ENCODE data around the gene PALLD.

- TF ChIP-seq POLR2A (IDR thresholded peaks at IDR 0.05), result no peak
- TF ChIP-seq, protein P1, sequence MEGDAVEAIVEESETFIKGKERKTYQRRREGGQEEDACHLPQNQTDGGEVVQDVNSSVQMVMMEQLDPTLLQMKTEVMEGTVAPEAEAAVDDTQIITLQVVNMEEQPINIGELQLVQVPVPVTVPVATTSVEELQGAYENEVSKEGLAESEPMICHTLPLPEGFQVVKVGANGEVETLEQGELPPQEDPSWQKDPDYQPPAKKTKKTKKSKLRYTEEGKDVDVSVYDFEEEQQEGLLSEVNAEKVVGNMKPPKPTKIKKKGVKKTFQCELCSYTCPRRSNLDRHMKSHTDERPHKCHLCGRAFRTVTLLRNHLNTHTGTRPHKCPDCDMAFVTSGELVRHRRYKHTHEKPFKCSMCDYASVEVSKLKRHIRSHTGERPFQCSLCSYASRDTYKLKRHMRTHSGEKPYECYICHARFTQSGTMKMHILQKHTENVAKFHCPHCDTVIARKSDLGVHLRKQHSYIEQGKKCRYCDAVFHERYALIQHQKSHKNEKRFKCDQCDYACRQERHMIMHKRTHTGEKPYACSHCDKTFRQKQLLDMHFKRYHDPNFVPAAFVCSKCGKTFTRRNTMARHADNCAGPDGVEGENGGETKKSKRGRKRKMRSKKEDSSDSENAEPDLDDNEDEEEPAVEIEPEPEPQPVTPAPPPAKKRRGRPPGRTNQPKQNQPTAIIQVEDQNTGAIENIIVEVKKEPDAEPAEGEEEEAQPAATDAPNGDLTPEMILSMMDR (IDR thresholded peaks at IDR 0.05), result no peak
Measured at GRCh38 chr4:168765726-168766125, 268.9 kb downstream of the PALLD start.

Measured in testis (tissue), 2 donors.